HEK293 (cell line): ENCODE data around the gene CFAP97D2.

Source experiments
- CTCF ChIA-PET: fragments of 350-600 bp; formaldehyde crosslinking; extraction: SDS; loops from one replicate; lab custom pipeline; 2021; ENCODE audit warnings: antibody characterized with exemption; lab: Yijun Ruan, JAX
- POLR2A ChIA-PET: fragments of 300-600 bp; formaldehyde crosslinking; extraction: SDS; loops from one replicate; lab custom pipeline; 2020; ENCODE audit warnings: antibody characterized with exemption, inconsistent platforms; lab: Yijun Ruan, JAX
- H3K27ac ChIP-seq: fragments of 200-500 bp; sonication (Bioruptor generic); 2 replicates; pipeline ENCODE4 v1.5.1; 2014; ENCODE audit warnings: low read depth, low read length, control low read depth, inconsistent platforms; ENCODE audit errors: extremely low read depth
- H3K36me3 ChIP-seq, 2 experiments: fragments of 200-500 bp in 1 of 2; sonication (Bioruptor generic) in 1 of 2; 1 replicate in 1 of 2; 2 replicates in 1 of 2; pipeline ENCODE4 v1.5.1; 2014 to 2017; ENCODE audit warnings: inconsistent platforms in 2 of 2, low read length in 2 of 2; ENCODE audit not compliant: control insufficient read depth in 2 of 2, insufficient read depth in 1 of 2
- H3K4me1 ChIP-seq: fragments of 200-500 bp; sonication (Bioruptor generic); 2 replicates; pipeline ENCODE4 v1.5.1; 2014; ENCODE audit warnings: mild to moderate bottlenecking, low read length, inconsistent platforms; ENCODE audit not compliant: control insufficient read depth, insufficient read depth
- H3K4me3 ChIP-seq: 2 replicates; pipeline ENCODE4 v1.5.1; 2011; ENCODE audit warnings: low read depth, mild to moderate bottlenecking, control low read depth, low read length, moderate library complexity
- H3K9me3 ChIP-seq: fragments of 200-500 bp; sonication (Bioruptor generic); 2 replicates; pipeline ENCODE4 v1.5.1; 2014; ENCODE audit warnings: low read depth, low read length, inconsistent platforms; ENCODE audit not compliant: control insufficient read depth, insufficient read depth
- BCL11B ChIP-seq: fragments of 450-650 bp; formaldehyde crosslinking; IDR thresholded peaks from 2 replicates; pipeline ENCODE4 v1.5.1; 2016; ENCODE audit warnings: low read depth, missing biosample characterization, missing genetic modification characterization
- OVOL3 ChIP-seq: fragments of 450-650 bp; formaldehyde crosslinking; IDR thresholded peaks from 2 replicates; pipeline ENCODE4 v1.5.1; 2016; ENCODE audit warnings: missing biosample characterization, missing genetic modification characterization
- REPIN1 ChIP-seq: fragments of 450-650 bp; formaldehyde crosslinking; IDR thresholded peaks from 2 replicates; pipeline ENCODE4 v1.5.1; 2017; ENCODE audit warnings: missing biosample characterization, missing genetic modification characterization, low read depth
- ZFHX2 ChIP-seq: fragments of 450-650 bp; formaldehyde crosslinking; conservative IDR thresholded peaks from 2 replicates; pipeline ENCODE4 v1.5.1; 2016; ENCODE audit warnings: missing biosample characterization, missing genetic modification characterization
- ZNF121 ChIP-seq: fragments of 450-650 bp; formaldehyde crosslinking; IDR thresholded peaks from 2 replicates; pipeline ENCODE4 v1.5.1; 2016; ENCODE audit warnings: missing biosample characterization, missing genetic modification characterization
- ZNF239 ChIP-seq: fragments of 450-650 bp; formaldehyde crosslinking; IDR thresholded peaks from 2 replicates; pipeline ENCODE4 v1.5.1; 2016; ENCODE audit warnings: missing biosample characterization, missing genetic modification characterization
- ZNF354C ChIP-seq: fragments of 450-650 bp; formaldehyde crosslinking; IDR thresholded peaks from 2 replicates; pipeline ENCODE4 v1.5.1; 2016; ENCODE audit warnings: missing biosample characterization, missing genetic modification characterization, low read depth, borderline replicate concordance
- ZNF404 ChIP-seq: fragments of 450-650 bp; formaldehyde crosslinking; IDR thresholded peaks from 2 replicates; pipeline ENCODE4 v1.5.1; 2017; ENCODE audit warnings: missing biosample characterization, missing genetic modification characterization
- ZNF510 ChIP-seq: fragments of 450-650 bp; formaldehyde crosslinking; IDR thresholded peaks from 2 replicates; pipeline ENCODE4 v1.5.1; 2018; ENCODE audit warnings: mild to moderate bottlenecking, missing genetic modification characterization, missing biosample characterization; ENCODE audit not compliant: insufficient replicate concordance
- ZNF549 ChIP-seq: fragments of 450-650 bp; IDR thresholded peaks from 2 replicates; pipeline ENCODE4 v1.5.1; 2018; ENCODE audit warnings: missing biosample characterization, missing genetic modification characterization, mild to moderate bottlenecking, inconsistent platforms, moderate library complexity
- ZNF571 ChIP-seq: fragments of 450-650 bp; formaldehyde crosslinking; IDR thresholded peaks from 2 replicates; pipeline ENCODE4 v1.5.0; 2017; ENCODE audit warnings: missing biosample characterization, missing genetic modification characterization
- ZNF600 ChIP-seq: fragments of 450-650 bp; formaldehyde crosslinking; IDR thresholded peaks from 2 replicates; pipeline ENCODE4 v1.5.1; 2016; ENCODE audit warnings: missing biosample characterization, missing genetic modification characterization
- ZNF610 ChIP-seq: fragments of 450-650 bp; formaldehyde crosslinking; IDR thresholded peaks from 2 replicates; pipeline ENCODE4 v1.5.1; 2016; ENCODE audit warnings: missing biosample characterization, missing genetic modification characterization, borderline replicate concordance
- ZNF621 ChIP-seq: fragments of 450-650 bp; formaldehyde crosslinking; IDR thresholded peaks from 2 replicates; pipeline ENCODE4 v1.5.1; 2017; ENCODE audit warnings: missing biosample characterization, missing genetic modification characterization
- ZNF639 ChIP-seq: fragments of 450-650 bp; formaldehyde crosslinking; IDR thresholded peaks from 2 replicates; pipeline ENCODE4 v1.5.1; 2016; ENCODE audit warnings: missing biosample characterization, missing genetic modification characterization
- ZSCAN23 ChIP-seq: fragments of 450-650 bp; formaldehyde crosslinking; IDR thresholded peaks from 2 replicates; pipeline ENCODE4 v1.5.1; 2016; ENCODE audit warnings: missing biosample characterization, missing genetic modification characterization
- TF ChIP-seq, protein P1 (sequence below): fragments of 450-650 bp; formaldehyde crosslinking; IDR thresholded peaks from 2 replicates; pipeline ENCODE4 v1.5.1; 2017; ENCODE audit warnings: missing biosample characterization, missing genetic modification characterization
- TF ChIP-seq, protein P2 (sequence below): fragments of 450-650 bp; formaldehyde crosslinking; IDR thresholded peaks from 2 replicates; pipeline ENCODE4 v1.5.1; 2016; ENCODE audit warnings: missing biosample characterization, missing genetic modification characterization, low read depth
- TF ChIP-seq, protein P3 (sequence below): fragments of 450-650 bp; formaldehyde crosslinking; IDR thresholded peaks from 2 replicates; pipeline ENCODE4 v1.5.1; 2016; ENCODE audit warnings: missing biosample characterization, missing genetic modification characterization
- TF ChIP-seq, protein P4 (sequence below): fragments of 450-650 bp; formaldehyde crosslinking; IDR thresholded peaks from 2 replicates; pipeline ENCODE4 v1.5.1; 2017; ENCODE audit warnings: missing biosample characterization, missing genetic modification characterization
- TF ChIP-seq, protein P5 (sequence below): fragments of 450-650 bp; formaldehyde crosslinking; IDR thresholded peaks from 2 replicates; pipeline ENCODE4; 2016; ENCODE audit warnings: missing biosample characterization, missing genetic modification characterization

CFAP97D2 gene

GRCh38 chr13:114258589-114258988 lies 79.5 kb downstream of the CFAP97D2 start:
- Histone ChIP-seq H3K9me3 (no peaks in the 10 kb centered on the region), H3K36me3 (peaks cover 35 to 81% of the 10 kb centered on the region in 2 experiments), H3K27ac (no peak overlapping the region), H3K4me1 (no peaks in the 10 kb centered on the region), H3K4me3 (no peak overlapping the region)
- POLR2A ChIA-PET = interaction anchor here (1.0 kb wide), 1 partner anchor 23 kb away, joined by 3 read pairs; the partner anchor contains the start of gene UPF3A
- TF ChIP-seq ZNF610 (tag by site-specific recombination) = no peak
- no peak for TF ChIP-seq ZNF510
- TF ChIP-seq, protein P1, sequence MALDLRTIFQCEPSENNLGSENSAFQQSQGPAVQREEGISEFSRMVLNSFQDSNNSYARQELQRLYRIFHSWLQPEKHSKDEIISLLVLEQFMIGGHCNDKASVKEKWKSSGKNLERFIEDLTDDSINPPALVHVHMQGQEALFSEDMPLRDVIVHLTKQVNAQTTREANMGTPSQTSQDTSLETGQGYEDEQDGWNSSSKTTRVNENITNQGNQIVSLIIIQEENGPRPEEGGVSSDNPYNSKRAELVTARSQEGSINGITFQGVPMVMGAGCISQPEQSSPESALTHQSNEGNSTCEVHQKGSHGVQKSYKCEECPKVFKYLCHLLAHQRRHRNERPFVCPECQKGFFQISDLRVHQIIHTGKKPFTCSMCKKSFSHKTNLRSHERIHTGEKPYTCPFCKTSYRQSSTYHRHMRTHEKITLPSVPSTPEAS (tag by site-specific recombination) = no peak
- TF ChIP-seq ZNF404 (tag by site-specific recombination) = no peak
- TF ChIP-seq, protein P2, sequence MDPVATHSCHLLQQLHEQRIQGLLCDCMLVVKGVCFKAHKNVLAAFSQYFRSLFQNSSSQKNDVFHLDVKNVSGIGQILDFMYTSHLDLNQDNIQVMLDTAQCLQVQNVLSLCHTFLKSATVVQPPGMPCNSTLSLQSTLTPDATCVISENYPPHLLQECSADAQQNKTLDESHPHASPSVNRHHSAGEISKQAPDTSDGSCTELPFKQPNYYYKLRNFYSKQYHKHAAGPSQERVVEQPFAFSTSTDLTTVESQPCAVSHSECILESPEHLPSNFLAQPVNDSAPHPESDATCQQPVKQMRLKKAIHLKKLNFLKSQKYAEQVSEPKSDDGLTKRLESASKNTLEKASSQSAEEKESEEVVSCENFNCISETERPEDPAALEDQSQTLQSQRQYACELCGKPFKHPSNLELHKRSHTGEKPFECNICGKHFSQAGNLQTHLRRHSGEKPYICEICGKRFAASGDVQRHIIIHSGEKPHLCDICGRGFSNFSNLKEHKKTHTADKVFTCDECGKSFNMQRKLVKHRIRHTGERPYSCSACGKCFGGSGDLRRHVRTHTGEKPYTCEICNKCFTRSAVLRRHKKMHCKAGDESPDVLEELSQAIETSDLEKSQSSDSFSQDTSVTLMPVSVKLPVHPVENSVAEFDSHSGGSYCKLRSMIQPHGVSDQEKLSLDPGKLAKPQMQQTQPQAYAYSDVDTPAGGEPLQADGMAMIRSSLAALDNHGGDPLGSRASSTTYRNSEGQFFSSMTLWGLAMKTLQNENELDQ (tag by site-specific recombination) = no peak
- no peak for TF ChIP-seq ZNF571 (tag by site-specific recombination)
- TF ChIP-seq BCL11B (tag by site-specific recombination) = no peak
- no peak for TF ChIP-seq OVOL3 (tag by site-specific recombination)
- no peak for TF ChIP-seq ZNF600 (tag by site-specific recombination)
- TF ChIP-seq ZNF239 (tag by site-specific recombination) = no peak
- TF ChIP-seq, protein P3, sequence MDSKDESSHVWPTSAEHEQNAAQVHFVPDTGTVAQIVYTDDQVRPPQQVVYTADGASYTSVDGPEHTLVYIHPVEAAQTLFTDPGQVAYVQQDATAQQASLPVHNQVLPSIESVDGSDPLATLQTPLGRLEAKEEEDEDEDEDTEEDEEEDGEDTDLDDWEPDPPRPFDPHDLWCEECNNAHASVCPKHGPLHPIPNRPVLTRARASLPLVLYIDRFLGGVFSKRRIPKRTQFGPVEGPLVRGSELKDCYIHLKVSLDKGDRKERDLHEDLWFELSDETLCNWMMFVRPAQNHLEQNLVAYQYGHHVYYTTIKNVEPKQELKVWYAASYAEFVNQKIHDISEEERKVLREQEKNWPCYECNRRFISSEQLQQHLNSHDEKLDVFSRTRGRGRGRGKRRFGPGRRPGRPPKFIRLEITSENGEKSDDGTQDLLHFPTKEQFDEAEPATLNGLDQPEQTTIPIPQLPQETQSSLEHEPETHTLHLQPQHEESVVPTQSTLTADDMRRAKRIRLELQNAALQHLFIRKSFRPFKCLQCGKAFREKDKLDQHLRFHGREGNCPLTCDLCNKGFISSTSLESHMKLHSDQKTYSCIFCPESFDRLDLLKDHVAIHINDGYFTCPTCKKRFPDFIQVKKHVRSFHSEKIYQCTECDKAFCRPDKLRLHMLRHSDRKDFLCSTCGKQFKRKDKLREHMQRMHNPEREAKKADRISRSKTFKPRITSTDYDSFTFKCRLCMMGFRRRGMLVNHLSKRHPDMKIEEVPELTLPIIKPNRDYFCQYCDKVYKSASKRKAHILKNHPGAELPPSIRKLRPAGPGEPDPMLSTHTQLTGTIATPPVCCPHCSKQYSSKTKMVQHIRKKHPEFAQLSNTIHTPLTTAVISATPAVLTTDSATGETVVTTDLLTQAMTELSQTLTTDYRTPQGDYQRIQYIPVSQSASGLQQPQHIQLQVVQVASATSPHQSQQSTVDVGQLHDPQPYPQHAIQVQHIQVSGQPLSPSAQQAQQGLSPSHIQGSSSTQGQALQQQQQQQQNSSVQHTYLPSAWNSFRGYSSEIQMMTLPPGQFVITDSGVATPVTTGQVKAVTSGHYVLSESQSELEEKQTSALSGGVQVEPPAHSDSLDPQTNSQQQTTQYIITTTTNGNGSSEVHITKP (tag by site-specific recombination) = no peak
- no peak for TF ChIP-seq REPIN1
- no peak for TF ChIP-seq ZNF639
- TF ChIP-seq ZNF621 = no peak
- no peak for TF ChIP-seq ZNF549 (tag by site-specific recombination)
- TF ChIP-seq ZSCAN23 (tag by site-specific recombination) = no peak
- TF ChIP-seq ZFHX2 = no peak
- no peak for TF ChIP-seq ZNF121 (tag by site-specific recombination)
- CTCF ChIA-PET = interaction anchor here (0.8 kb wide), 1 partner anchor 10 kb away, joined by 4 read pairs; no protein-coding TSS in a partner anchor

DNA sequence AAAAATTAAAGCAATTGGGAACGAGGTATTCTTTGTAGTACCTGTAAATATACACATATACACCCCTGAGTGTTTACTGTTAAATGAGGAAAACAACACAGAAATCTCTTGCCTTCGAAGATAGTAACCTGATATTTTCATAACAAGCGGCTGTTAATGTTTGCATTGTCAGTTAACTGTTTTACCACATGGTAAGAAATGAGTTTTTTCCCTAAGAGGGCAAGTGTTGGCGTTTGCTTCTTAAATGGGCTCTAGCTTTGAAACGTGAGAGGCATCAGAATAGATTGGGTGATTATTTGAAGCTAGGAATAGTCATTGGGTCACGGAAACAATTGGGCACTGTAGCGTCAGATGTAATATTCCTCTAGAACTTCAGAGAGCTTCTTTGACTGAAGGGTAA lies 80.3 kb downstream of the CFAP97D2 start:
- no peak overlapping the region for H3K27ac ChIP-seq
- H3K4me3 ChIP-seq = no peak overlapping the region
- POLR2A ChIA-PET = no interaction called here
- CTCF ChIA-PET = no interaction called here
- TF ChIP-seq, protein P4, sequence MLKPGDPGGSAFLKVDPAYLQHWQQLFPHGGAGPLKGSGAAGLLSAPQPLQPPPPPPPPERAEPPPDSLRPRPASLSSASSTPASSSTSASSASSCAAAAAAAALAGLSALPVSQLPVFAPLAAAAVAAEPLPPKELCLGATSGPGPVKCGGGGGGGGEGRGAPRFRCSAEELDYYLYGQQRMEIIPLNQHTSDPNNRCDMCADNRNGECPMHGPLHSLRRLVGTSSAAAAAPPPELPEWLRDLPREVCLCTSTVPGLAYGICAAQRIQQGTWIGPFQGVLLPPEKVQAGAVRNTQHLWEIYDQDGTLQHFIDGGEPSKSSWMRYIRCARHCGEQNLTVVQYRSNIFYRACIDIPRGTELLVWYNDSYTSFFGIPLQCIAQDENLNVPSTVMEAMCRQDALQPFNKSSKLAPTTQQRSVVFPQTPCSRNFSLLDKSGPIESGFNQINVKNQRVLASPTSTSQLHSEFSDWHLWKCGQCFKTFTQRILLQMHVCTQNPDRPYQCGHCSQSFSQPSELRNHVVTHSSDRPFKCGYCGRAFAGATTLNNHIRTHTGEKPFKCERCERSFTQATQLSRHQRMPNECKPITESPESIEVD (tag by site-specific recombination) = peak; percentile 87
- TF ChIP-seq, protein P5, sequence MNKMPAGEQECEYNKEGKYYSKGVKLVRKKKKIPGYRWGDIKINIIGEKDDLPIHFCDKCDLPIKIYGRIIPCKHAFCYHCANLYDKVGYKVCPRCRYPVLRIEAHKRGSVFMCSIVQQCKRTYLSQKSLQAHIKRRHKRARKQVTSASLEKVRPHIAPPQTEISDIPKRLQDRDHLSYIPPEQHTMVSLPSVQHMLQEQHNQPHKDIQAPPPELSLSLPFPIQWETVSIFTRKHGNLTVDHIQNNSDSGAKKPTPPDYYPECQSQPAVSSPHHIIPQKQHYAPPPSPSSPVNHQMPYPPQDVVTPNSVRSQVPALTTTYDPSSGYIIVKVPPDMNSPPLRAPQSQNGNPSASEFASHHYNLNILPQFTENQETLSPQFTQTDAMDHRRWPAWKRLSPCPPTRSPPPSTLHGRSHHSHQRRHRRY (tag by site-specific recombination) = no peak
- no peak for TF ChIP-seq ZNF354C (tag by site-specific recombination)
- no peaks in the 10 kb centered on the region for H3K9me3 ChIP-seq
- no peaks in the 10 kb centered on the region for H3K4me1 ChIP-seq
- peaks cover 35 to 88% of the 10 kb centered on the region in 2 experiments for H3K36me3 ChIP-seq
